Upper lobe of left lung (tissue), 4 donors: Measurements from ENCODE around the gene COG1.

ENCODE experiments used
- CTCF ChIP-seq, 6 experiments: fragments of 450-650 bp in 4 of 6; fragments of 200-600 bp in 2 of 6; sonication (generic) in 2 of 6; IDR thresholded peaks; one replicate each; pipeline ENCODE4 v1.5.1; 2016 to 2019; ENCODE audit warnings: antibody characterized with exemption in 6 of 6
- EP300 ChIP-seq, 4 donors: sonication (generic); formaldehyde crosslinking; IDR thresholded peaks; one replicate each; pipeline ENCODE4 v1.5.1; 2017; ENCODE audit warnings: antibody characterized with exemption in 4 of 4, control low read depth in 2 of 4
- POLR2AphosphoS5 ChIP-seq, 2 donors: sonication (generic); formaldehyde crosslinking; IDR thresholded peaks; one replicate each; pipeline ENCODE4 v1.5.1; 2017; ENCODE audit warnings: antibody characterized with exemption in 2 of 2

- no peak for TF ChIP-seq POLR2AphosphoS5 (IDR thresholded peaks at IDR 0.05)
- no peak for TF ChIP-seq CTCF (IDR thresholded peaks at IDR 0.05)
- TF ChIP-seq EP300 (IDR thresholded peaks at IDR 0.05), result no peak
Observed at GRCh38 chr17:73226556-73227172, 33.8 kb downstream of the COG1 start.
